Activated CD4-positive, alpha-beta T cell treated with anti-CD3 and anti-CD28 coated beads, Interleukin-10, Interleukin-2, amounts not matched to agents 100 ng/mL and 50 ng/mL, durations not matched to agents 16 hours and 8 hours (primary cell): ENCODE measurements around the gene EVA1B.

Experiments used
- DNase-seq: peaks from one replicate; pipeline ENCODE4 v3.0.0-alpha.2; 2020

EVA1B gene

GRCh38 chr1:36323636-36324352, at the start of gene EVA1B:
Gene EVA1B (minus strand): TSS chr1:36323645. CDS start chr1:36323037, 608 bp downstream.
- DNase-seq = peak; percentile 67

GRCh38 chr1:36372617-36373016, 49.2 kb upstream of the EVA1B start:
- no peak for DNase-seq

- peak; percentile 81 for DNase-seq
These were observed 45.8 kb upstream of the EVA1B start for GRCh38 chr1:36369061-36369861.

- no peak for DNase-seq
These were observed 44.4 kb upstream of the EVA1B start for GRCh38 chr1:36367798-36368197.

- no peak for DNase-seq
These were observed 43.6 kb upstream of the EVA1B start for GRCh38 chr1:36367066-36367465.

GRCh38 chr1:36366091-36366661, 42.7 kb upstream of the EVA1B start:
- peak; percentile 51 for DNase-seq

- no peak for DNase-seq
These were observed 41.9 kb upstream of the EVA1B start for GRCh38 chr1:36365381-36365780.

GRCh38 chr1:36359911-36360550, 36.6 kb upstream of the EVA1B start:
- no peak for DNase-seq

- DNase-seq = no peak
These were observed 35.9 kb upstream of the EVA1B start for GRCh38 chr1:36359383-36359782.

GRCh38 chr1:36358514-36359084, 35.2 kb upstream of the EVA1B start:
- no peak for DNase-seq

- DNase-seq = no peak
These were observed 32.4 kb upstream of the EVA1B start for GRCh38 chr1:36355811-36356210.

GRCh38 chr1:36354486-36354885, 31.0 kb upstream of the EVA1B start:
- DNase-seq = no peak

- DNase-seq = no peak
These were observed 29.7 kb upstream of the EVA1B start for GRCh38 chr1:36352910-36353878.

GRCh38 chr1:36352125-36352909, 28.9 kb upstream of the EVA1B start:
- DNase-seq = no peak

- no peak for DNase-seq
These were observed 28.0 kb upstream of the EVA1B start for GRCh38 chr1:36351227-36351977.

- DNase-seq = peak; percentile 73
These were observed 27.3 kb upstream of the EVA1B start for GRCh38 chr1:36350659-36351226.

GRCh38 chr1:36349839-36350238, 26.4 kb upstream of the EVA1B start:
- no peak for DNase-seq

GRCh38 chr1:36349241-36349671, 25.8 kb upstream of the EVA1B start:
- peak; percentile 44 for DNase-seq

GRCh38 chr1:36346741-36347370, 23.4 kb upstream of the EVA1B start:
- no peak for DNase-seq
